Activated naive CD4-positive, alpha-beta T cell treated with Interleukin-2 at 50 U/mL for 16 hours (primary cell): Measurements from ENCODE around the gene RGCC.

ENCODE experiments used
- DNase-seq: peaks from one replicate; pipeline ENCODE4 v3.0.0-alpha.2; 2020

RGCC gene

DNA sequence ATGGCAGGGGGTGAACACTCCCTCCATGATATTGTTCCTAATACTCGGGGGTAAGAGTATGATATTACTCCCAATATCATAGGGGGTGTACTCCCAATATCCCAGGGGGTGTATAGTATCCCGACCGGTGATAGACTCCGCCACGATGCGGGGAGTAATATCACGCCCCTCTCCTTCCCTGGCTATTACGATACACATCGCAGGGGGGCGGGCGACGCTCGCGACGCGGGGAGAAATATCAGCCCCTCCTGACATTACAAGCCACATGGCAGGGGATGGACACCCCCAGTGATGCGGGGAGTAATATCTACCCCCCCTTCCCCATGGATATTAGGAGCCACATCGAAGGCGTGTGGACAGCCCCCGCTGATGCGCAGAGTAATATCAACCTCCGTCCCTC lies 3.2 kb upstream of the RGCC start:
- no peak for DNase-seq

- DNase-seq = no peak
Measured at GRCh38 chr13:41455725-41456419, 1.5 kb upstream of the RGCC start.

DNA sequence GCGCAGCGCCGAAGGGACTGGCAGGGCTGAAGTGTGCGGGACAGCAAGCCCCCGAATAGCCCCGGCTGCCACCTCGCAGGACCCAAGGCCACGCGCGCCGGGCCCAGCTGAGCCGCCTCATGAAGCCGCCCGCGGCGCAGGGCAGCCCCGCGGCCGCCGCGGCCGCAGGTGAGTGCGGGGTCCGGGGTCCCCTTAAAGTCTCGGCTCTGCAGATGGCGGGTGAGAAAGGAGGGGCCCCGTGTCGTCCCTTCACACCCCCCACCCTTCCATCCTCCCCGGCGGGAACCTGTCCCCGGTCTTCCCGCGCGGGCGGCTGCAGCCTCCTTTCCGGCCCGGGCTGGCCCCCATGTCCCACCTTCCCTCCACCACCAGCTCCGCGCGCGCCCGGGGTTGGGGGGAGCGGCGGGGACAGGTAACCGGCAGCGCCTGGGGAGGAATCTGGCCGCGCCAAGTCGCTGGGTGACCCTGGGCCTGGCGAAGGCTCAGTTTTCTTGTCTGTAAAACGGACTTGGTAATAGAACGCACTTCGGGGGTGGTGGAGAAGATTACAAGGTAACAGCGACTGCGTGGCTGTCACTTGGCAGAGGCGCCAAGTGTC lies 338 bp downstream of the RGCC start:
- DNase-seq = peak; percentile 41

- DNase-seq = peak; percentile 64
Measured at GRCh38 chr13:41458187-41458760, 924 bp downstream of the RGCC start.

GRCh38 chr13:41458761-41459431 lies 1.5 kb downstream of the RGCC start:
- DNase-seq = peak; percentile 68

- no peak for DNase-seq
Measured at GRCh38 chr13:41459432-41460073, 2.2 kb downstream of the RGCC start.

DNA sequence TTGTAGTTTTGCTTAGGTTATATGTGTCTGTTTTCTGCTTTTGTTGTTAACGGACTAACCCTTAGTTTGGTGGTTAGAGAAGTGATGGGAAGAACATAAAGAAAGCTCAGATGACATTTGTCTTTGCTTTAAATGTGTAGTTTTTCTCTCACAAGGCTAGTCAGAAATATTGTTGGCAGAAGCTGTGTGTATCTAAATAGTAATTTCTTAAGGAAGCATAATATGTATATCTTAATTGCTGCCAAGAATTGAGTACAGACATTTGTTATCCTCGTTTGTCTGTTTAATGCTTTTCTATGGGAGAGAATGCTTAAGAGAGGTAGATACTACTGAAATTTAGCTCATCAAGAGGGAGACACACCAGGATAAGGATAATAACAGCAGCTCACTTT lies 2.7 kb downstream of the RGCC start:
- no peak for DNase-seq

DNA sequence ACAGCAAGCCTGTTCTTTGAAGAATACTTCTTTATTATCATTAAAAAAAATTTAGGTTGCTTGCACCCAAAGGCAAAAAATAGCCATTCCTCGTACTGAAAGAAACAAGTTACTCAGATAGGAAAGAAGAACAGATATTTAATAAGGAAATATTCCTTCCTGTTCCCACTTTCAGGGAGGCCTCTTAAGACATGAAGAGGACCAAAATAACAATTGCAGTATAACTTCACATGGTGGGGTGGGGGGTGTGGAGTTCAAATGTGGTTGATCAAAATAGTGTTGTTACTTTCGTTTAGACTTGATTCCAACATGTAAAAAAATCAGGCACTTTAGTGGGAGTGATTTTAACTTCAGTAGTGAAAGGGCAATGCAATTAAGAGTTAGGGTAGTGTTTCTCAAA lies 3.6 kb downstream of the RGCC start:
- no peak for DNase-seq

DNA sequence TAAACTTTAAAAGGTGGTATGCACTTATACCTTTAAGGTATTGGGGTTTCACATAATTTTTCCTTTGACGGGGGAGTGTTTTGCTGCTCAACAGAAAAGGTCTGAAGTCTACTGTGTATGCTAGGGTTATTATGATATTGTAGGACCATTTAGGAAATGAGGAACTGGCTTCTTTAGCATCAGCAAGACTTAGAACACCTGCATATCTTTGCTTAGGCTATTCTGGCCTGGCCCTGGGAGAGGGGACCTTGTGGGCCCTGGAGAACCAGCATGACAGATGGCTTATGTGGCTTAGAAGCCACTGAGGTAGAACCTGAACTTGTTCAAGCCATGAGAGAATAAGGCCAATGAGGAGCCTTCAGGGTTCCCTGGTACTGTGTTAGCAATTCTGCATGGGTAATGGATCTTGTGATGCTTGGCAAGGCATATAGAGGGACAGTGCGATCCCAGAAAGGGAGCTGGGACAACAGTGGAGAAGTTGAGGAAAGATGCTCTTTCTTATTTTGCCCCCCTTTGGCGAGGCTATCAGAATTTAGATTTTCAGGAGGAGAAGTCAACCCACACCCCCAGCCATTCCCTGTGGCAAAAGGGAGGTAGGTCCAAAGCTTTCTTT lies 4.3 kb downstream of the RGCC start:
- no peak for DNase-seq

- DNase-seq = no peak
Measured at GRCh38 chr13:41462427-41462826, 5.1 kb downstream of the RGCC start.

GRCh38 chr13:41463838-41464602 lies 6.7 kb downstream of the RGCC start:
- peak; percentile 57 for DNase-seq

DNA sequence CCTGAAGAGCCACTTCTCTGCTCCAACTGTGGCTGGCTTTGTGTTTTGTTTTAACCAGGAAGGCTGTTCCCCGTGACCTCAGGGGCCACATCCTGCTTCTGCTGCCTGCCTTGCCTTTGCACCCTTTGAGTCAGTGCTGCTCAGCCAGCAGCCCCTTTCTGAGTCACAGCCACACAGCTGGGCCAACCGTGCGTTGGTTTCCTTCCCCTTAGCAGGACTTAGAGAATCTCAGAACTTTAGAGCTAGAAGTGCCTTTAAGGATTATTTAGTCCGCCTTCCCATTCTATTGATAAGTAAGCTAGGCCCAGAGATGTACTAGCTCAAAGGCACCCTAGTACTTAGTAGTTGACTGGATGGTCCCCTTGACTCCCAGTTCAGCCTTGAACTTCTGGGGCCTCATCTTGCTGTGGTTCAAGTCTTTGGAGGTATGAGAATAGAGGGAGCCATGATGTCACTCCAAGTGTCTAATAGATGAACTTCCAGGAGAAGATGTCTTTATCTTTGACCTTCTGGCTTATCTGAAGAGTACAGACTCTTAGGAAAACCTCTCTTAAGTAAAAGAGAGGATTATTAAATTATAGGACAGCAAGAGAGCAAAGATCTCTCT lies 8.0 kb downstream of the RGCC start:
- peak; percentile 88 for DNase-seq

- DNase-seq = no peak
Measured at GRCh38 chr13:41465898-41466320, 8.6 kb downstream of the RGCC start.

GRCh38 chr13:41467425-41467945 lies 10.1 kb downstream of the RGCC start:
- no peak for DNase-seq

GRCh38 chr13:41468631-41469030 lies 11.3 kb downstream of the RGCC start:
- no peak for DNase-seq

DNA sequence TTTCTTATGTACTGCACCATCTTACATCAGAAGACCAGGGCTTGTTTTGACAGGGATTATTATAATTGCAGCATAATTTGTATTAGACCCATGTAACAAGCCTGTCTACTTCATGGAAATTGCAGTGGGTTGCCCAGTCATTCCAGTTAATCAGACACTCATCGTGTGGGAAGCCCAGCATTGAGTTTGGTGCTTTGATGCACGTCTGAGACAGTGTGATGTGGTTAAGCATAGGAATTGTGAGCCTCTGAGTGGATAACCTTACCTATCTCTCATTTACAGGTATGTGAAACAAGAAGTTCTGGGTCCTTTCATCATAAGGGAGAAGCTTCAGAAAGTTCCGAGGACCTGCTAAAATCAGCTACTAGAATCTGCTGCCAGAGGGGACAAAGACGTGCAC lies 12.8 kb downstream of the RGCC start:
- peak; percentile 61 for DNase-seq

GRCh38 chr13:41471785-41472184 lies 14.4 kb downstream of the RGCC start:
- DNase-seq = no peak

GRCh38 chr13:41487222-41487621 lies 29.9 kb downstream of the RGCC start:
- DNase-seq = no peak

- DNase-seq = no peak
Measured at GRCh38 chr13:41488124-41488523, 30.8 kb downstream of the RGCC start.

DNA sequence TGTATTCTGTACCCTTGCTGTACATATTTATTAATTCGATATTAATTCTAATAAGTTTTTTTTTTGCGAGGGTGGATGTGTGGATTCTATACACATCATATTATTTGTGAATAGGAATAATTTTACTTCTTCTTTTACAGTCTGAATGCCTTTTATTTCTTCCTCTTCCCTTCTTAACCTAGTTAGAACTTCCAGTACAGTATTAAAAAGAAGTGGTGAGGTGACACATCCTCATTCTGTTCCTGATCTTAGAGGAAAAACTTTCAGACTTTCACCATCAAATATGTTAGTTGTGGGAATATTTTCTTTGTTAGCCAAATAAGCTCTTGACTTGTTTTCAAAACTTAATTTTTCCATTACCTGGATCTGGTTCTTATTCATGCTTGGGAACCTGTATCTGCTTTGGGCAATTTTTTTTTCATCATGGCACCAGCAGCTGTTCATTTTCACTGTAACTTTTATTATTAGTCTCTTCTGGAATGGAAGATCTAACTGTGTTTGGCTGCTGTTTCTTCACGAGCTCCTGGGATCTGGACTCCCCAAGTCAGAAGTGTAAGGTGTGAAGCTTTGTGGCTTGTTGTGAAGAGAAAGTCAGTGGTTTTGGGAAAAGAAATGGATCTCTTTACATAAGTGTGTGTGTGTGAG lies 33.1 kb downstream of the RGCC start:
- DNase-seq = no peak

- no peak for DNase-seq
Measured at GRCh38 chr13:41491436-41491835, 34.1 kb downstream of the RGCC start.
